A673 (cell line): ENCODE results near the gene BARHL1.

Source experiments
- CTCF ChIP-seq: fragments of 300-800, 200-600 bp; sonication (generic); conservative IDR thresholded peaks from 2 replicates; pipeline ENCODE4 v1.5.1; 2017; ENCODE audit warnings: low read depth, mild to moderate bottlenecking, antibody characterized with exemption, low read length, moderate library complexity, mixed read lengths
- EZH2 ChIP-seq: fragments of 200-600 bp; sonication (generic); IDR thresholded peaks from 2 replicates; pipeline ENCODE4 v1.6.1; 2017; ENCODE audit warnings: borderline replicate concordance, low read depth, mild to moderate bottlenecking, mixed read lengths, antibody characterized with exemption, low read length; ENCODE audit not compliant: poor library complexity, severe bottlenecking

- TF ChIP-seq EZH2 (no peak), CTCF (no peak)
Measured at GRCh38 chr9:132616725-132617124, 34.3 kb downstream of the BARHL1 start.
